GM21737 (cell line): ENCODE measurements around the gene CALML3.

Experiments
- ATAC-seq: cut with Tn5 transposase; IDR thresholded peaks from one replicate; pipeline ENCODE4 v1.9.1; 2021; ENCODE audit warnings: mild to moderate bottlenecking, moderate library complexity; ENCODE audit not compliant: unreplicated experiment

Gene CALML3

DNA sequence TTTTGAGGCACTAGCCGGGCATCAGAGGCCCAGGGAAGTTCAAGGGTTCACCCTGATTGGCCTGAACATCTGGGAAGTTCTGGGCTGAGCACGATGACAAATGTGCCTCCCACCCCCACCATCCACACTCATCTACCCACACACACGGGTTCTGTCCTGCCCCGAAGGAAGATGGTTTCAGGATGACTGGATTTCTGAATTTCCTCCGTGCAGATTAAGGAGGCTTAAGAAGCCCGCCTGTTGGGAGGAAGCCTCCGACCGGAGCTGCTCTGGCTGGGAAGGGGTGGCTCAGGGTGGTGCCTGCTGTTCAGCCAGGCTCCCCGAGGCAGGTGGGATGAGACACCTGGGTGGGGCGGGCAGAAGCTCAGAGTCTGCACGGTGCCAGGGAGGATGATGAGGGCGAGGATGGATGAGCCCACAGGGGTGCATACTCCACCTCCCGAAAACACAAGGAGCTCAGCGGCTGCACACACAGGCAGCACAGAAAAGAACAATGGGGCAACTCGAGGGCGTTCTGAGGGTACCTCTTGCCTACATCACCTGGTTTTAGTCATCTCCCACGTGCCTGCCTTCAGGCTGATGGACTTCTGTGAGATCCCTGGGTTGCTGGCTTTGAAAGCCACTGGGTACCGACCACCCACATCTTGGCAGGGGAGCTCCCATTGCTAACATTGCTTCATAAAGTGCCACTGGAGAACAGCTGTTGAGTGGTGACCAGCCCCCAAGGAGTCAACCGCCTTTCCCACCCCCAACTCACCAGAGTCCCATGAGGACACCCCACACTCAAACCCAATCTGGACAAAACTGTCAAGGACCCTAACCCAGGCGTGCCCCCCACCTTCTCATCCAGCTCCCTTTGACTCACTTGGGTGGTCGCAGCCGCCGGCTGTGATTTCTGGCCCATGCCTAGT, 41.2 kb downstream of the CALML3 start:
- ATAC-seq, result no peak

DNA sequence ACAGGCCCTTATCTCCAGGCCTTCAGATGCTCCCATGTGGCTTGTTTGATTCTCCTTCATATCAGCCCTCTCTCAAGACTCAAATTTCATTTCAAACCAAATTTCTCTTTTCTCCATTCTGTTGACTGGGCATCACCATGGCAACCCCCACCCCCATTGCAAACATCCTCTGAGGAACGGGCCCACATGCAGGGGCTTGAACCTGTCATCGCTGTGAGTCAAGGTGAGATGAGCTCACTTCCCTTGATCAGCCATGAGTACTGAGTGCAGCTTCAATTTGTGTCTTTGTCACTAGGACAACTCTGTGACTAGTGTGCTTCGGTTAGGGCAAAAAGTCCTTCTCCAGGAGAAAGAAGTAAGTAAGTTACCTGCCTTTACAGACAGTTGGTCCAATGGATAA, 41.9 kb downstream of the CALML3 start:
- ATAC-seq, result no peak

- ATAC-seq, result no peak
Measured at GRCh38 chr10:5567477-5567876, 42.7 kb downstream of the CALML3 start.

DNA sequence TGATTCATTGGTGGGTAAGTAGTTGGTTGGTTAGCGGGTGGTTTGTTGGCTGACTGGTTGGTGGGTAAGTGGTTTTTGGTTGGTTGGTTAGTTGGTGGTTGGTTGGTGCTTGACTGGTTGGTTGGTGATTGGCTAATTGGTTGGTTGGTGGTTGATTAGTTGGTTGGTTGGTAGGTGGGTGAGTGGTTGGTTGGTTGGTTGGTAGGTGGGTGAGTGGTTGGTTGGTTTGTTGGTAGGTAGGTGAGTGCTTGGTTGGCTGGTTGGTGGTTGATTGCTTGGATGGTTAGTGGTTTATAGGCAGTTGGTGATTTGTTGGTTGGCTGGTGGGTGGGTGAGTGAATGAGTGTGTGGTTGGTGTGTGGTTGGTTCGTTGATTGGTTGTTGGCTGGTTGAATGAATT, 44.2 kb downstream of the CALML3 start:
- ATAC-seq, result no peak

GRCh38 chr10:5569568-5569967, 44.8 kb downstream of the CALML3 start:
- no peak for ATAC-seq

- no peak for ATAC-seq
Measured at GRCh38 chr10:5570007-5570655, 45.4 kb downstream of the CALML3 start.

DNA sequence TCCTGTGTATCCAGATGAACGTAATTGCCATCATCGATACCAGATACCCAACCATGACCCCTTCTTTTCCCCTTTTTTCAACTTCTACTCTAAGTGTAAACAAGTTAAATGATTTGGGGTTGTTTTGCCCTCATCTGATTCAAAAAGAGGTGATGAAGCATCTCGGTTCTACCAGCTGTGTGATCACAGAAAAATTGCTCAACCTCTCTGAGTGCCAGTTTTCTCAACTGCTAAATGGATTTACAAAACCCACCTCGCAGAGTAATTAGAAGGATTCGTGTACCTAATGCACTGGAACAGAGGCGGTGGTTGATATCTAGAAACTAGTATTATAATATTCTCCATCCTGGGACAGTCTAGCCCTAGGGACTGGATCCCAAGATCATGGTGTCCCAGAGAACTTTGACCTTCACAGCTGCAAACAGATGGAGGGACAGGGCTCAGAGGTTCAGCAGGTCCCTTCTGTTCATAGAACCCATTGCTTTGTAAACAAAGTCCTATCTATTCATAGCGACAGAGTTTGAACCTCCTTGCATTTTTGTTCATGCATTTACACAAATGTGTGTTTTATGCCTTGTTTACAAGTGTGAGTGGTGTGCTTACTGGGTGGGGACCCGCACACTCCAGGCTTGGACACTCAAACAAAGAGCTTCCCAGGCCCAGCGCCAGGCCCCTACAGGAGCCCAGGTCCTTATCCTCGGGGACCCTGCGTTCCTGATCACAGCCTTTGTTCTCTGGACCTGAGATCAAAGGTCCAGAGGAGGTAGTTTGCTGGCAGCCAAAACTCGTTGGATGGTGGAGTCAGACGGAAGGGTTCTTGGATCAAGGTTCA, 46.4 kb downstream of the CALML3 start:
- ATAC-seq, result no peak

DNA sequence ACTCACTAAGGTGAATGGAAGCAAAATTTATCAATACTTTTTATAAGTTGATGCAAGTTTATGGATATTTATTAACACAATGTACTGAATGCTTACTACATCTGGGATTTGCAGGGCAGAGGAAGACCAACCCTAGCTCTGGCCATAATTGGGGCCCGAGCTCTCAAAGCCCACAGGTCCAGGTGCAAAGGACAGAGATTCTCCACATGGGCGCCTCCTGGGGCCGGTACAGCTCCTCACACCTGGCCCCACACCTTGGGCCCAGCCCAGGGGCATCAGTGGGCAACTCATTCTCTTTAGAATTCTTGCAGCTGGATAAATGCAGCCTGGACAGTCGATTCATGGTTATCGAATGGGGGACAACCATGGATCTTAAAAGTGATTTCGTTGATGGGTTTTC, 47.1 kb downstream of the CALML3 start:
- ATAC-seq, result no peak

DNA sequence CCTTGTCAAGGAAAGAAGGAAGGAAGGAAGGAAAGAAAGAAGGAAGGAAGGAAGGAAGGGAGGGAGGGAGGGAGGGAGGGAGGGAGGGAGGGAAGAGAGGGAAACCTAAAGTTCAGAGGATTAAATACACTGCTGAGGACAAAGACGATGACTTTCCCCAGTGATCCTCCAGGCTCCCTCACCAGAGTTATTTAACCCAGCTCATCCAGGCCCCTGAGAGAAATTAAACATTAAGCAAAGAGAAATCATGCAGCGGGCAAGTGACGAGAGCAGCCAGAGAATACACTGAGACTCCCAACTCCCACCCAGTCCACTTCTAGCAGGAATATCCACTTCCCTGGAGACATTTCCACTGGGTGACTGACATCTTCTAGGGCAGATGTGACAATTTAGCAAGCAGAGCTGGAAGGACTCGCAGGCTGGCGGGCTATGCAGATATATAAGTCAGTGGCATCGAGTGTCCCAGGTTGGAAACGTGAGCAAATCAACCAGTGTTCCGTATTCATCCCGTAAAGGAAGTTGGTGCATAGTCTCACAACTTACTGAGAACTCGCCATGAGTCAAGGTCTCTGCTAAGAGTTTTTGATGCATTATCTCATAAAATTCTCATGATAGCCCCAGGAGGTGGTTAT, 48.7 kb downstream of the CALML3 start:
- ATAC-seq, result no peak

DNA sequence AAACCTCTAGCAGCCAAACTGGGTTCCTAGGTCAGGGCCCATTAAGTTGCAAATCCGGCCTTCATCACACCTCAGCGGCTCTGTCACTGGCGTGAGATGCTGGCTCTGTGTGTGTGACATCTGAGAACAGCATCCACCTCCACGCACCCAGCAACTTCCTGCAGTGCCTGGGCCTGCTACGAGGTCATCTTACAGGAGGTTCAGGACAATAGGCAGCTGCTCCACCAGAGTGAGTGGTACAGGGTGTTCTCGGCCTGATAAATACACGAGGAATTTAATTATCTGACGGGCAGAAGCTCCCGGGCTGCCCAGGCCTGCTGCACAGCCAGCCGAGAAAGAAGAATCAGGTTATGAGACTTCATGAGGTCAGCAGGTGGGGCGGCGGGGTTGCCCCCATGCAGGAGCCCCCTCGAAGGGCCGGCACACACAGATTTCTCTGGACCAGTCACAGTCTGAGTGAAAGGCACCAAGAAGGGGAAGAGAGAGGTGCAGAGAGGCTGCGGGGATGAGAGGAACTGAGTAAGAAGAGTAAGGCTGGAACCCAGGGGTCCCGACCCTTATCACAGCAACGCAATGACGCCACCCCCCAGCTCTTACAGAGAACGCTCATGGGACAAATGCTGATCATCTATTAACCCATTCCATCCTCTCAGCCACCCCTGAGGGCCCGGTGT, 49.3 kb downstream of the CALML3 start:
- no peak for ATAC-seq

DNA sequence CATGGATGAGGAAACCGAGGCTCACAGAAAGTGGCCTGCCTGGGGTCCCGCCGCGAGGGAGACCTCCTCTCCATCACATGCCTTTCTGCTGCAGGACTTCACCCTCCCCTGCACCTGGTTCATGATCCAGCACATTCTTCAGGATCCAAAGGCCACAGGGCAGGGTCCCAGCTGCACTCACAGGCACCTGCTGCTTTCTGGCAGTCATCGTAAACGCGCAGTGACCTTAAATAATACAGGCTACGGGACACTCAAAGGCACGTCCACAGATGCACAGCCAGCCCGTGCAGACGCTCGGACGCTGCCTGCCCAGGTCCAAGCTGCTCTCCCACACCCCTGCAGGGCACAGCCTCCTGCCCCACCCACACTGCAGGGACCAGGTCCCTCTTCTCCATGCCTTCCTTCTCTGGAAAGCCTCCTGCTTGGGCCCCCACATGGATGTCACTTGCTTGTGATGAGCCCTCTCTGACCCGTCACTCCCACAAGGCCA, 49.9 kb downstream of the CALML3 start:
- ATAC-seq, result no peak

DNA sequence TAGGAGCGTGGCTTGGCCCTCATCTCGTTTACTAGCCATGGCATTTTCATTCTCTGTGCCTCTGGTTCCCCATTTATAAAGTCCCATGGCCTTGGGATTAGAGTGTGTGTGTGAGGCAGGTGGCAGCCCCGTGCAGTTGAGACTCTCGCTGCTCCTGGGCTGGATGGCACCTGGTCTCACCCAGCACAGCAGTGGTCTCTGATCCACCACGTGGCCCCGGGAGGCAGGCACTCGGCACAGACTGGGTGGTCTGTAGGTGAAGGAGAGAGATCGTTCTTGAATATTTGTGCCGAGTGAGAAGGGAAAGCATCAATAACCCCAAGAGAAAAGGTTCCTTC, 50.4 kb downstream of the CALML3 start:
- no peak for ATAC-seq

DNA sequence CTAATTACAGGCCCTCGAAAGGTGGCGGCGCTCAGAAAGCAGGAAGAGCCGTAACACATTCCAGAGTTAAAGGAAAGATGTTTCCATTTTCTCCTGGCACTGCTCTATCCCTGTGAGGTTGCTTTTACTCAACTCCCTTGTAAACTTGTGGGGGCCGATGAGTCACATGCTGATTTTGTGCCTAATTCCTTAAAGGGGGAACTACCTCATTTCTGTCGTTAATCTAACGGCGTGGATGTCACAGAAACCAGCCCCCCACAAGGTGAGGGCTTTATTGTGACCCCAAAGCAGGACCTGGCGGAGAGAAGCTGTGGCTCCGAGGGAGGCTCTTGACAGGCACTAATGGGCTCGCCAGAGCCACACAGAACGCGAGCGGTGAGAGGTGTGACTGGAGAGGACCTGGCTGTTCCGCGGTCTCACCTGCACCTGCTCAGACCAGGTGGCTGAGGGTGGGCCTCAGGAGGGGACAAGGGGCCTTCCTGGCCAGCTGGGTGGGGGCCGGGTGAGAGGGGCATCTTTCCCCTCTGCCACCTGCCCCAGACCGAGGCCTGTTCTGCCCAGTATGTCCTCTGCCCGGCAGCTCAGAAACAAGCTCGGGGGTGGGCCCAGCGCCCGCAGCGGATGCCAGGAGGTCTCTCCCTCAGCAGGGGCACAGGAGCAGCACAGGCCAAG, 50.9 kb downstream of the CALML3 start:
- ATAC-seq, result no peak

- ATAC-seq, result no peak
Measured at GRCh38 chr10:5576154-5576748, 51.5 kb downstream of the CALML3 start.
